GM21619 (cell line): Measurements from ENCODE around the gene RNF215.

Experiments used
- ATAC-seq: cut with Tn5 transposase; IDR thresholded peaks from one replicate; pipeline ENCODE4 v1.9.1; 2021; ENCODE audit not compliant: unreplicated experiment

Gene RNF215

GRCh38 chr22:30334646-30335045 is 52.6 kb downstream of the RNF215 start:
- ATAC-seq: no peak

- ATAC-seq: no peak
Observed at GRCh38 chr22:30333707-30334087, 53.5 kb downstream of the RNF215 start.

- no peak for ATAC-seq
Observed at GRCh38 chr22:30332994-30333706, 54.1 kb downstream of the RNF215 start.

- ATAC-seq: no peak
Observed at GRCh38 chr22:30332551-30332950, 54.7 kb downstream of the RNF215 start.
